Cardiac muscle cell (in vitro differentiated cells and primary cell): ENCODE results near the gene LVRN. TPM values are rescaled to one million over a fixed set of nuclear protein-coding genes. Genes with fewer than 3 reads are reported as not detected.

Experiments used
- DNase-seq, 2 donors: peaks; one replicate each; pipeline versions ENCODE4 v3.0.0 to v3.0.0-alpha.2; 2010 to 2017; ENCODE audit warnings: low read depth in 1 of 2, low spot score in 1 of 2
- H3K27ac ChIP-seq: fragments of 200-600 bp; sonication (generic); 2 replicates; pipeline ENCODE4 v1.5.1; 2016
- H3K27me3 ChIP-seq: fragments of 200-600 bp; sonication (generic); 2 replicates; pipeline ENCODE4 v1.6.0; 2016; ENCODE audit warnings: control low read depth
- H3K36me3 ChIP-seq: fragments of 200-600 bp; sonication (generic); 2 replicates; pipeline ENCODE4 v1.5.1; 2016; ENCODE audit warnings: control low read depth
- H3K4me1 ChIP-seq: fragments of 200-600 bp; sonication (generic); 2 replicates; pipeline ENCODE4 v1.8.1; 2017; ENCODE audit warnings: low read depth, mild to moderate bottlenecking, mixed run types
- H3K4me3 ChIP-seq: fragments of 200-600 bp; sonication (generic); 2 replicates; pipeline ENCODE4 v1.5.1; 2016; ENCODE audit warnings: mild to moderate bottlenecking
- H3K9me3 ChIP-seq: fragments of 200-600 bp; sonication (generic); 2 replicates; pipeline ENCODE4 v1.5.1; 2017; ENCODE audit warnings: low read depth, mild to moderate bottlenecking, control low read depth
- polyA plus RNA-seq: library from polyadenylated mRNA; unstranded; fragments of >200 nt; fragmentation: Nextera tagmentation; extraction: Ambion mirVana; gene quantifications from 2 replicates; pipeline ENCODE4 v1.2.1, GENCODE V29; 2016
- total RNA-seq: library from RNA; depleted of rRNA; stranded (reverse); fragments of >200 nt; gene quantifications from 2 replicates; pipeline ENCODE4 v1.2.3, GENCODE V29; 2016
- TF ChIP-seq, protein P1 (sequence below): IDR thresholded peaks from 2 replicates; pipeline ENCODE4 v1.5.1; 2012; ENCODE audit warnings: low read depth, mild to moderate bottlenecking, low read length

LVRN gene
- total and polyA plus RNA-seq, 2 experiments from 2014 or later = 0.36 TPM; not detected in 1

DNA sequence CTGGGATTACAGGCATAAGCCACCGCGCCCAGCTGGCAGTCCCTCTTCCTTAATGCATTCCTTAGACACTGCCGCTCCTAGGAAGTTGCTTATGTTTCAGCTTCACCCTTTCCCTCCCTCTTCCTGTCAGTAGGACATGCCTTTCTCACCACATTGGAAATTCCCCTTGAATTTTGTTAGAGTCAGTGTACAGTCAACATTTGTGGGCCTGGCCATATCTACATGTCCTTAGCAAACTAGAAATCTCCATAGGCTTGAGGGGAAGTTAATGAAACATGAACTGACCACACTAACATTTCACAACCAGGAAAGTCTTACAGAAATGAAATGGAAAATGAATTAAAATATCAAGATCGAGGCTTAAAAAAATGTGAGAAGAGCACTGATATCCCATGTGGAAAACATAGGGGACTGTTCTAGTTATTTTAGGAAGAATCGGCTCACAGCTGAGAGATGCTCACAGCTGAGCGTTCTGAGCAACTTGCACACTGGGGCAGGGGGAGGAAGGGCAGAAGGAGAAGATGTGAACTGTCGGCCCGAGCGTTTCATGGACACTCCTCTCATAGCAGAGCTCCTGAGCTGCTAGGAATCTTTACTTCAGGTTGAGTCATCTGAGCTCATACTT lies 21.1 kb upstream of the LVRN start:
- Histone ChIP-seq H3K4me1 (no peaks in the 10 kb centered on the region), H3K27me3 (no peaks in the 10 kb centered on the region), H3K9me3 (no peaks in the 10 kb centered on the region), H3K4me3 (no peak overlapping the region), H3K27ac (no peak overlapping the region), H3K36me3 (no peaks in the 10 kb centered on the region)
- DNase-seq = peak in 1 of 2 donors; percentile 98
- TF ChIP-seq, protein P1, sequence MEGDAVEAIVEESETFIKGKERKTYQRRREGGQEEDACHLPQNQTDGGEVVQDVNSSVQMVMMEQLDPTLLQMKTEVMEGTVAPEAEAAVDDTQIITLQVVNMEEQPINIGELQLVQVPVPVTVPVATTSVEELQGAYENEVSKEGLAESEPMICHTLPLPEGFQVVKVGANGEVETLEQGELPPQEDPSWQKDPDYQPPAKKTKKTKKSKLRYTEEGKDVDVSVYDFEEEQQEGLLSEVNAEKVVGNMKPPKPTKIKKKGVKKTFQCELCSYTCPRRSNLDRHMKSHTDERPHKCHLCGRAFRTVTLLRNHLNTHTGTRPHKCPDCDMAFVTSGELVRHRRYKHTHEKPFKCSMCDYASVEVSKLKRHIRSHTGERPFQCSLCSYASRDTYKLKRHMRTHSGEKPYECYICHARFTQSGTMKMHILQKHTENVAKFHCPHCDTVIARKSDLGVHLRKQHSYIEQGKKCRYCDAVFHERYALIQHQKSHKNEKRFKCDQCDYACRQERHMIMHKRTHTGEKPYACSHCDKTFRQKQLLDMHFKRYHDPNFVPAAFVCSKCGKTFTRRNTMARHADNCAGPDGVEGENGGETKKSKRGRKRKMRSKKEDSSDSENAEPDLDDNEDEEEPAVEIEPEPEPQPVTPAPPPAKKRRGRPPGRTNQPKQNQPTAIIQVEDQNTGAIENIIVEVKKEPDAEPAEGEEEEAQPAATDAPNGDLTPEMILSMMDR = no peak

DNA sequence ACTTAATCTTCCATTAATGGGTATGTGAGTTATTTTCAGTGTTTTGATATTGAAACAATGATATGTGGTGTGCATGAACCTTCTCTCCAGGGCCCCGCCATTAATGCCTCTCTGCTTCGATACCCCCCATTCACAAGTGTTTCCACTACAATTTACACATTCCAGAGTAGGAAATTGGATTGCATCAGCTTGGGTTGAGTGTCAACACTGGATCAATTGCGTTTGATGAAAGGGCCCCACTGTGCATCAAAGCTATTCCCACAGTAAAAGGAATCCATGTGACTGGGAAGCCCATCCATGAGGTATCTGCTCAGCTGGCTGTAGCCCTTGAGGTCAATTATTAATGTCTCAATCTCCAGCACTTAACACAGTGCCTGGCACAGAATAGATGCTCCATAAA lies 17.8 kb upstream of the LVRN start:
- no peak overlapping the region for H3K4me3 ChIP-seq
- no peaks in the 10 kb centered on the region for H3K4me1 ChIP-seq
- H3K27me3 ChIP-seq = no peaks in the 10 kb centered on the region
- TF ChIP-seq, protein P1 = no peak
- no peaks in the 10 kb centered on the region for H3K36me3 ChIP-seq
- DNase-seq = no peak
- no peak overlapping the region for H3K27ac ChIP-seq
- no peaks in the 10 kb centered on the region for H3K9me3 ChIP-seq

DNA sequence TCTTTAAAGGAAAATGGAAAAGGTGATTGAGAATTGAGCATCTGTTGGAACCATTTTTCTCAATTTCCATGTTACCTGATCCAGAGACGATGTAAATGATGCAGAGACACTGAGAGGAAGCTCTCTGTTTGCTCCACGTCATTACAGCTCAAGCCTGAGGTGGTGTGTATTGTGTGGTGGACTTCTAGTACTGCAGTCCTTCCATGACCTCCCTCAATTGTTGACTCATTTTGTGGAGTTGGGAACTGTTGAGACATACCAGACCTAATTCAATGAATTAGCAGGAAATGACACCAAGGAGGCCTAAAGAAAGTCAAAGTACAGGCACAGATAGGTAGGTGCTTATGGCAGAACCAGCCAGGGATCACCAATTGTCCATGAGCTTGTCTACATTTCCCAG lies 15.6 kb upstream of the LVRN start:
- Histone ChIP-seq H3K4me3 (no peak overlapping the region), H3K9me3 (no peaks in the 10 kb centered on the region), H3K4me1 (no peaks in the 10 kb centered on the region), H3K36me3 (no peaks in the 10 kb centered on the region), H3K27me3 (no peaks in the 10 kb centered on the region), H3K27ac (no peak overlapping the region)
- TF ChIP-seq, protein P1 = no peak
- peak in 1 of 2 donors; percentile 37 for DNase-seq

DNA sequence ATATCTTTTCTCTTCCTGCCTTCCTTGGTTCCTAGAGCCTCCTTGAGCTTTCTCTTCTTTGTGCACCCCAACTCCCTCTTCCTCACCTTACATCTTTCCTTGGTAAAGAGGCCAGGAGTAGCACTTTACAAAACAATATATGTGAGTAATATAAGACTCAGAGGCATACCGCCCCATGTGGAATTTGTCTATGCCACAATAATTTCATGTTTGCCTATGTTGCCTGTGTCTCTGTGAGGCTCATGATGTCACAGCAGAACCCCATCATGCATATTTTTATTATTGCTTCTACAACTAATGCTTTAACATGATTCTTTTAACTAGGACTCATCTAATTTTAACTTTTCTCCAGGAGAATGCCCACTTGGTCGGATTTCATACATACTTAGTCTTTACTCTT lies 15.0 kb upstream of the LVRN start:
- Histone ChIP-seq H3K4me1 (no peaks in the 10 kb centered on the region), H3K4me3 (no peak overlapping the region), H3K9me3 (no peaks in the 10 kb centered on the region), H3K27ac (no peak overlapping the region), H3K27me3 (no peaks in the 10 kb centered on the region), H3K36me3 (no peaks in the 10 kb centered on the region)
- TF ChIP-seq, protein P1 = no peak
- DNase-seq = no peak

DNA sequence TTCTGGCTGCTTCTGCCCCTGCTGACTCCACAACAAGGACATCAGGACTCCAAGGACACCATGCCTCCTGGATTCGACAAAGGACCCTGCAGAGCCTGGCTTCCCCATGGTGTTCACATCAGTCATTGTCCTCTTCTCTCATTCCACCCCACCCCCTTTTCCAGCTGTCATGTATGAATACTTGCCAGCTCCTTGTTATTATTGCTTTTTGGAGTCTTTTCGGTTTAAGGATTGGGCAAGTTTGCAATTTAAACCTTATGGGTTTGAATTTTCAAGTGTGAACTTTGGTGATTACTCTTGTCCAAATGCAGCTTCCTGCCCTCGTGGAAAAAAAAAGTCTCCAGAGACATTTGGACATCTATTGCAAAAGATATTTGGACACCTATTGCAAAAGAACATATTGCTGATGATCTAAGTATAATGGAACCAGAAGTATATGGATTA lies 14.2 kb upstream of the LVRN start:
- Histone ChIP-seq H3K27ac (no peak overlapping the region), H3K9me3 (no peaks in the 10 kb centered on the region), H3K27me3 (no peaks in the 10 kb centered on the region), H3K4me1 (no peaks in the 10 kb centered on the region), H3K36me3 (no peaks in the 10 kb centered on the region), H3K4me3 (no peak overlapping the region)
- TF ChIP-seq, protein P1 = no peak
- peak in 1 of 2 donors; percentile 55 for DNase-seq
